Karpas-422 (cell line): ENCODE data around the gene SLC16A2. TPM values are rescaled to one million over a fixed set of nuclear protein-coding genes. Genes with fewer than 3 reads are reported as not detected.
"Not testable (repeated sequence)": the region's sequence is repeated elsewhere in the genome, so short reads cannot be mapped to it uniquely, and the experiment has no call there.

Source experiments
- DNase-seq: peaks from one replicate; pipeline ENCODE4 v3.0.0-alpha.2; 2015
- H2AFZ ChIP-seq: fragments of 200-600 bp; sonication (generic); 2 replicates; pipeline ENCODE4 v1.6.1; 2014; ENCODE audit warnings: antibody characterized with exemption, low read length, mixed read lengths
- H3K27ac ChIP-seq: fragments of 200-600 bp; sonication (generic); 2 replicates; pipeline ENCODE4 v1.5.1; 2014; ENCODE audit warnings: mild to moderate bottlenecking, low read length, moderate library complexity
- H3K27me3 ChIP-seq: fragments of 200-600 bp; sonication (generic); 2 replicates; pipeline ENCODE4 v1.6.1; 2014; ENCODE audit warnings: low read length, mixed read lengths
- H3K36me3 ChIP-seq: fragments of 200-600 bp; sonication (generic); 2 replicates; pipeline ENCODE4 v1.6.1; 2014; ENCODE audit warnings: low read length, mixed read lengths; ENCODE audit not compliant: insufficient read depth
- H3K4me1 ChIP-seq: fragments of 200-600 bp; sonication (generic); 2 replicates; pipeline ENCODE4 v1.6.1; 2014; ENCODE audit warnings: mild to moderate bottlenecking, low read length, mixed read lengths
- H3K4me2 ChIP-seq: fragments of 200-600 bp; sonication (generic); 2 replicates; pipeline ENCODE4 v1.6.1; 2014; ENCODE audit warnings: low read length, low read depth, mild to moderate bottlenecking; ENCODE audit not compliant: poor library complexity, severe bottlenecking
- H3K4me3 ChIP-seq: fragments of 200-600 bp; sonication (generic); 2 replicates; pipeline ENCODE4 v1.5.1; 2014; ENCODE audit warnings: mild to moderate bottlenecking, antibody characterized with exemption, low read length, mixed read lengths
- H3K79me2 ChIP-seq: fragments of 200-600 bp; sonication (generic); 2 replicates; pipeline ENCODE4 v1.6.1; 2014; ENCODE audit warnings: mild to moderate bottlenecking, low read length, mixed read lengths
- H3K9ac ChIP-seq: fragments of 200-600 bp; sonication (generic); 2 replicates; pipeline ENCODE4 v1.6.0; 2014; ENCODE audit warnings: low read length
- H3K9me2 ChIP-seq: fragments of 200-600 bp; sonication (generic), shearing (Covaris generic); replicated peaks from 2 replicates; pipeline ENCODE4 v1.6.0; 2014; ENCODE audit warnings: mild to moderate bottlenecking, low read length, moderate library complexity; ENCODE audit not compliant: insufficient read depth
- H3K9me3 ChIP-seq: fragments of 300-700, 200-600 bp; sonication (generic); 2 replicates; pipeline ENCODE4 v1.6.1; 2014; ENCODE audit warnings: low read length, mixed read lengths
- H4K20me1 ChIP-seq: fragments of 200-600 bp; sonication (generic); 2 replicates; pipeline ENCODE4 v1.6.1; 2014; ENCODE audit warnings: mild to moderate bottlenecking, antibody characterized with exemption, low read length, low read depth; ENCODE audit not compliant: insufficient read depth
- total RNA-seq: library from RNA; depleted of rRNA; stranded (reverse); fragments of >200 nt; shearing (Covaris generic); gene quantifications from 2 replicates; pipeline ENCODE4 v1.2.3, GENCODE V29; 2014; ENCODE audit warnings: low replicate concordance

Gene SLC16A2
- total RNA-seq, 1 experiment from 2014 or later = not detected

DNA sequence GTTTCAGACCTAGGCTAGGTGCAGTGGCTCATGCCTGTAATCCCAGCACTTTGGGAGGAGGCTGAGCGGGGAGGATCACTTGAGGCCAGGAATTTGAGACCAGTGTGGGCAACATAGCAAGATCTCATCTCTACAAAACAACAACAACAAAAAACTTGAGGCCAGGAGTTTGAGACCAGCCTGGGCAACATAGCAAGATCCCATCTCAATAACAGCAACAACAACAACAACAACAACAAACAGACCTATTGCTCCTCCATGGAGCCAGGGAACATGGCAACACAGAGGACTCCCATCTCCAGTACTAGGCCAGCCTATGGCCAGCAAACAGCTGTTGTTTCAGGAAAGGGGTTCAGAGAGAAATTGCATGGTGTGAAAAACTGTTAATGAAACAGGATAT is 43.4 kb downstream of the SLC16A2 start:
- no peaks in the 10 kb centered on the region for H3K9me3 ChIP-seq
- no peak overlapping the region for H3K27ac ChIP-seq
- no peaks in the 10 kb centered on the region for H3K36me3 ChIP-seq
- H3K9me2 ChIP-seq = no peaks in the 10 kb centered on the region
- no peak overlapping the region for H3K4me2 ChIP-seq
- H2AFZ ChIP-seq = no peak overlapping the region
- H3K4me3 ChIP-seq = no peak overlapping the region
- H3K27me3 ChIP-seq = no peaks in the 10 kb centered on the region
- H3K9ac ChIP-seq = no peak overlapping the region
- no peak for DNase-seq
- no peaks in the 10 kb centered on the region for H3K79me2 ChIP-seq
- H4K20me1 ChIP-seq = no peaks in the 10 kb centered on the region
- no peaks in the 10 kb centered on the region for H3K4me1 ChIP-seq

DNA sequence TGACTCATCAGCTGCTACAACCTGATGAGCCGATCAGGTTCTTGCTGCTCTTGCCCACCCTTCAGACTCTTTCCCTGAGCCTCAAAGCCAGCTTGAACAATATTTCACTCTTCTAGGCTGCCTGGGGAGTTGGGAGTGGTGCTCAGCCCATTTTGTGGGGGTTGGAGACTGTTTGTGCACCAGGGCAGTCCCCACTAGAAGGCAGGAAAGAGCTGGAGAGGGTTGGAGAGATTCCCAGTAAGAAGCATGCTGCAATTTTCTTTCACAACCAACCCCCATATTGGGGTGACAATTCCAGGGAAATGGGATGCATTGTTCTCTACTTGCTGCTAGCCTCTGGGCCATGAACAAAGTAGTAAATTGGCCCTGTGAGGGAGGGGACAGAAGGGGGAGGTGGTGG is 44.1 kb downstream of the SLC16A2 start:
- Histone ChIP-seq H3K4me2 (no peak overlapping the region), H3K9ac (no peak overlapping the region), H3K4me3 (no peak overlapping the region), H3K4me1 (no peaks in the 10 kb centered on the region), H2AFZ (no peak overlapping the region), H3K79me2 (no peaks in the 10 kb centered on the region), H3K36me3 (no peaks in the 10 kb centered on the region), H3K9me3 (no peaks in the 10 kb centered on the region), H3K27ac (no peak overlapping the region), H3K9me2 (no peaks in the 10 kb centered on the region), H3K27me3 (no peaks in the 10 kb centered on the region), H4K20me1 (no peaks in the 10 kb centered on the region)
- no peak for DNase-seq

DNA sequence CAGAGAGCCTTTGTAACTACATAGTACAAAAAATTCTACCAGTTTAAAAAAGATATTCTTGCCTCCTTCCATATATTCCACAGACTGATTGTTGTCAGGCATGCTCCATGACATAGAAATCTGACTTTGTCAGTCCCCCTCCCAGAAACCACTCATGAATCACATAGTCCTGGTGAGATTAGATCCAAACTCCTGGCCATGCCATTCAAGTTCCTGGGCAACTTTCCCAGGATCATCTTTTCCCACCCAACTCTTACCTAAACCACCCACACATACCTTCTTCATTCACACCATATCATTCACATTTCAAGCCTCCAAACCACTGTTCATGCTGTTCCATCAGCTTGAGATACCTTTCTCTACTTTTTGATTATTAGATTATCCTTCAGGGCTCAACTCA is 46.4 kb downstream of the SLC16A2 start:
- Histone ChIP-seq H2AFZ (no peak overlapping the region), H3K4me1 (no peaks in the 10 kb centered on the region), H3K27me3 (no peaks in the 10 kb centered on the region), H3K36me3 (no peaks in the 10 kb centered on the region), H3K9ac (no peak overlapping the region), H3K27ac (no peak overlapping the region), H3K9me2 (no peaks in the 10 kb centered on the region), H3K4me2 (no peak overlapping the region), H3K9me3 (no peaks in the 10 kb centered on the region), H3K4me3 (no peak overlapping the region), H4K20me1 (no peaks in the 10 kb centered on the region), H3K79me2 (no peaks in the 10 kb centered on the region)
- DNase-seq = no peak

DNA sequence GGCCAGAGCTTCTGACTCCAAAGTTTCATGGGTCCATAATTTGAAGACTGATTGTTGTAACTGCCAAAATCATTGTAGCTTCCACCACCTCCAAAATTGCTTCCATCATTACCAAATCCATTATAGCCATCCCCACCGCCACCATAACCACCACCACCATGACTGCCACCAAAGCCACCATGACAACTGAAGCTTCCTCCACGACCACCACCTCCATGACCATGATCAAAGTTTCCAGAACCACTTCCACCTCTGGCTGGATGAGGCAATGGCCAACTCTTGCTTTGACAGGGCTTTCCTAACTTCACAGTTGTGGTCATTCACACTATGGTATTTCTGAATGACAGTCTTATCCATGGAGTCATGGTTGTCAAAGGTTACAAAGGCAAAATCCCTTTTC is 51.8 kb downstream of the SLC16A2 start:
- not testable (repeated sequence) for H3K9me2 ChIP-seq, H3K9me3 ChIP-seq, H3K27me3 ChIP-seq, H2AFZ ChIP-seq, DNase-seq, H3K9ac ChIP-seq, H3K4me3 ChIP-seq, H3K36me3 ChIP-seq, H3K27ac ChIP-seq, H4K20me1 ChIP-seq, H3K4me1 ChIP-seq, H3K4me2 ChIP-seq, H3K79me2 ChIP-seq

DNA sequence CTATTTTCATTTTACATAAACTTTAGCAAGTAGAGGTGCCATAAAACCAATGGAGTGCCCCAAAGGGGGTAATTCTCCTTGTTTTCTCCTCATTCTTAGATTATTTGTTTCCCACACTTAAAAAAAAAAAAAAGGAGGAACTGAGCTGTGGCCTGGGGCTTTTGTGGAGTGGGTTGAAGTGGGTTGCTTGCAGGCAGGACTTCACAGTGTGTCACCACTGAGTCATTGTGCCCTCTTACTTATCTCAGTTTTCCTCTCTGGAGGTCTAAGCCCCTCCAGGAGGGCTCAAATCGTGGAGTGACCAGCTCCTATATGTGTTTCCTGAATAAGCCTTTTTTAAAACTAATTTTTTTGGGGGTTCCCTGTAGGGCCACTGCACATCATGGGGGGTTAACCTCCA is 69.0 kb downstream of the SLC16A2 start:
- Histone ChIP-seq H3K27me3 (no peaks in the 10 kb centered on the region), H3K9ac (no peak overlapping the region), H3K27ac (no peak overlapping the region), H3K79me2 (no peaks in the 10 kb centered on the region), H3K36me3 (no peaks in the 10 kb centered on the region), H3K9me2 (no peaks in the 10 kb centered on the region), H2AFZ (no peak overlapping the region), H3K4me3 (no peak overlapping the region), H4K20me1 (no peaks in the 10 kb centered on the region), H3K9me3 (no peaks in the 10 kb centered on the region), H3K4me2 (no peak overlapping the region), H3K4me1 (no peaks in the 10 kb centered on the region)
- no peak for DNase-seq

GRCh38 chrX:74492720-74493201 is 71.5 kb downstream of the SLC16A2 start:
- Histone ChIP-seq H3K4me1 (no peaks in the 10 kb centered on the region), H3K9me3 (no peaks in the 10 kb centered on the region), H4K20me1 (no peaks in the 10 kb centered on the region), H3K4me3 (no peak overlapping the region), H3K27me3 (no peaks in the 10 kb centered on the region), H2AFZ (no peak overlapping the region), H3K4me2 (no peak overlapping the region), H3K27ac (no peak overlapping the region), H3K9me2 (no peaks in the 10 kb centered on the region), H3K36me3 (no peaks in the 10 kb centered on the region), H3K79me2 (no peaks in the 10 kb centered on the region), H3K9ac (no peak overlapping the region)
- peak; percentile 61 for DNase-seq

GRCh38 chrX:74493806-74494205 is 72.5 kb downstream of the SLC16A2 start:
- DNase-seq = no peak
- Histone ChIP-seq H3K27me3 (no peaks in the 10 kb centered on the region), H3K9ac (no peak overlapping the region), H3K36me3 (no peaks in the 10 kb centered on the region), H3K4me1 (no peaks in the 10 kb centered on the region), H3K79me2 (no peaks in the 10 kb centered on the region), H3K9me2 (no peaks in the 10 kb centered on the region), H3K27ac (no peak overlapping the region), H4K20me1 (no peaks in the 10 kb centered on the region), H3K4me2 (no peak overlapping the region), H3K9me3 (no peaks in the 10 kb centered on the region), H2AFZ (no peak overlapping the region), H3K4me3 (no peak overlapping the region)

- Histone ChIP-seq H3K4me1 (no peaks in the 10 kb centered on the region), H4K20me1 (no peaks in the 10 kb centered on the region), H3K27me3 (no peaks in the 10 kb centered on the region), H3K9me3 (no peaks in the 10 kb centered on the region), H2AFZ (no peak overlapping the region), H3K9me2 (no peaks in the 10 kb centered on the region), H3K9ac (no peak overlapping the region), H3K4me2 (no peak overlapping the region), H3K36me3 (no peaks in the 10 kb centered on the region), H3K4me3 (no peak overlapping the region), H3K79me2 (no peaks in the 10 kb centered on the region), H3K27ac (no peak overlapping the region)
- no peak for DNase-seq
These were observed 77.6 kb downstream of the SLC16A2 start for GRCh38 chrX:74498924-74499323.

DNA sequence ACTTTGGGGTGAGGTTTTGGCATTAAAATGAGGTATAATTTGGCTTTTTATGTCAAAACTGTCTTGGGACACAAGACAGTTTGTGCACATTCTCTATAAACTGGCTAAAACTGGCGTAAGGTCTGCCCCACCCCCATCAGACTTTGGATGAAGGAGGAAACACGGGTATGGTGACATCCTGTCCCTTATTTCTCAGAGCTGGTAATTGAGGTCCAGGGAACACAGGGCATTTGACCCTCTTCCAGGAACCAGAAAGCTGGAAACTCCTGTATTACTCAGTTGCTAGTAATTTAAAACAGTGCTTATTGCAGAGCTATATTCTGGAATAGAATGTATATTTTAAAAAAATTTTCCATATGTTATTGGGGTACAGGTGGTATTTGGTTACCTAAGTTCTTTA is 78.8 kb downstream of the SLC16A2 start:
- DNase-seq = no peak
- Histone ChIP-seq H3K4me2 (no peak overlapping the region), H4K20me1 (no peaks in the 10 kb centered on the region), H2AFZ (no peak overlapping the region), H3K4me3 (no peak overlapping the region), H3K9me2 (no peaks in the 10 kb centered on the region), H3K79me2 (no peaks in the 10 kb centered on the region), H3K4me1 (no peaks in the 10 kb centered on the region), H3K9ac (no peak overlapping the region), H3K27ac (no peak overlapping the region), H3K36me3 (no peaks in the 10 kb centered on the region), H3K9me3 (no peaks in the 10 kb centered on the region), H3K27me3 (no peaks in the 10 kb centered on the region)
